ENCODE measurements around the gene NOC4L. TPM values are rescaled to one million over a fixed set of nuclear protein-coding genes. Genes with fewer than 3 reads are reported as not detected.

The NOC4L gene
- total RNA-seq, 3 donors from 2014 or later (not counting 1 experiment from before 2014, with no cell fraction given): 21.0 to 30.2 (median 21.7) TPM

DNA sequence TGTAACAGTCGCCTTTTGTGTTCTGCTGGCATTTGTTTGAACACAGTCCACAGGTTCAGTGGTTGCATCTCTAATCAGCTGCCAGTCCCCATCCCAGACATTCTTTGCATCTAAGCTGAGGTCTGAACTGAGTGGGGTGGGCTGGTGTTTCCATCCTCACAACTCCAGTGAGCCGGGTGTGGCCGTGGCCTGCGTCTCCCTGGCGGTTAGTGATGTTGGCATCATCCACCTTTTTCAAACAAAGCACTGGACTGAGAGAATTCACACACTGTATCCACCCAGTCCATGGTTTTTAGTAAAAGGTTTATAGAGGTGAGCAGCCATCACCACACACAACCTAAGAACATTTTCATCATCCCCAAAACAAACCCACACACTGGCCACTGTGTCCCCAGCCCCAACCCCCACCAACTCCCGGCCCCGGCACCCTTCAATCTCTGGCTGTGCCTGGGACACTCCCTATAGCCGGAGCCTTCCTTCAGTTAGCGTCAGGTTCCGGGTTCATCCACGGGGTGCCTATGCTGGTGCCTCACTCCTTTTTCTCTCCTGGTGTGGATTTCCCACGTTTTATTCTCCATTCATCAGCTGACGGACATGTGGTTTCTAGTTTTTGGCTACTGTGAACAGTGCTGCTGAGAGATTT lies 6.7 kb upstream of the NOC4L start:
- no peak overlapping the region for H3K27ac Mint-ChIP-seq
- WGBS (ENCODE audit: insufficient coverage): 94% methylated on average over 10 of the region's 13 CpGs
- TF ChIP-seq, protein P1, sequence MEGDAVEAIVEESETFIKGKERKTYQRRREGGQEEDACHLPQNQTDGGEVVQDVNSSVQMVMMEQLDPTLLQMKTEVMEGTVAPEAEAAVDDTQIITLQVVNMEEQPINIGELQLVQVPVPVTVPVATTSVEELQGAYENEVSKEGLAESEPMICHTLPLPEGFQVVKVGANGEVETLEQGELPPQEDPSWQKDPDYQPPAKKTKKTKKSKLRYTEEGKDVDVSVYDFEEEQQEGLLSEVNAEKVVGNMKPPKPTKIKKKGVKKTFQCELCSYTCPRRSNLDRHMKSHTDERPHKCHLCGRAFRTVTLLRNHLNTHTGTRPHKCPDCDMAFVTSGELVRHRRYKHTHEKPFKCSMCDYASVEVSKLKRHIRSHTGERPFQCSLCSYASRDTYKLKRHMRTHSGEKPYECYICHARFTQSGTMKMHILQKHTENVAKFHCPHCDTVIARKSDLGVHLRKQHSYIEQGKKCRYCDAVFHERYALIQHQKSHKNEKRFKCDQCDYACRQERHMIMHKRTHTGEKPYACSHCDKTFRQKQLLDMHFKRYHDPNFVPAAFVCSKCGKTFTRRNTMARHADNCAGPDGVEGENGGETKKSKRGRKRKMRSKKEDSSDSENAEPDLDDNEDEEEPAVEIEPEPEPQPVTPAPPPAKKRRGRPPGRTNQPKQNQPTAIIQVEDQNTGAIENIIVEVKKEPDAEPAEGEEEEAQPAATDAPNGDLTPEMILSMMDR (IDR thresholded peaks at IDR 0.05): no peak
- no peaks in the 10 kb centered on the region for H3K9me3 Mint-ChIP-seq
- H3K4me3 ChIP-seq (ENCODE audit: low read length): no peak overlapping the region
- no peak for ATAC-seq
- H3K36me3 Mint-ChIP-seq: no peaks in the 10 kb centered on the region
- H3K27me3 ChIP-seq (ENCODE audit: control insufficient read depth, insufficient read depth, low read length): no peaks in the 10 kb centered on the region
- peaks cover 36% of the 10 kb centered on the region for H3K36me3 ChIP-seq (ENCODE audit: control insufficient read depth, insufficient read depth, low read length)
- no peak overlapping the region for H3K27ac ChIP-seq (ENCODE audit: low read length)
- peaks cover 5% of the 10 kb centered on the region for H3K4me1 ChIP-seq (ENCODE audit: control insufficient read depth, insufficient read depth, low read length)
- no peaks in the 10 kb centered on the region for H3K27me3 Mint-ChIP-seq (ENCODE audit: low read depth in 2 of 2)
- intact Hi-C loops (cut with micrococcal nuclease): no loop called here
- no peak for DNase-seq
- H3K4me1 Mint-ChIP-seq: no peaks in the 10 kb centered on the region
- no peak overlapping the region for H3K4me3 Mint-ChIP-seq
- no peaks in the 10 kb centered on the region for H3K9me3 ChIP-seq (ENCODE audit: control insufficient read depth, insufficient read depth, low read length)

DNA sequence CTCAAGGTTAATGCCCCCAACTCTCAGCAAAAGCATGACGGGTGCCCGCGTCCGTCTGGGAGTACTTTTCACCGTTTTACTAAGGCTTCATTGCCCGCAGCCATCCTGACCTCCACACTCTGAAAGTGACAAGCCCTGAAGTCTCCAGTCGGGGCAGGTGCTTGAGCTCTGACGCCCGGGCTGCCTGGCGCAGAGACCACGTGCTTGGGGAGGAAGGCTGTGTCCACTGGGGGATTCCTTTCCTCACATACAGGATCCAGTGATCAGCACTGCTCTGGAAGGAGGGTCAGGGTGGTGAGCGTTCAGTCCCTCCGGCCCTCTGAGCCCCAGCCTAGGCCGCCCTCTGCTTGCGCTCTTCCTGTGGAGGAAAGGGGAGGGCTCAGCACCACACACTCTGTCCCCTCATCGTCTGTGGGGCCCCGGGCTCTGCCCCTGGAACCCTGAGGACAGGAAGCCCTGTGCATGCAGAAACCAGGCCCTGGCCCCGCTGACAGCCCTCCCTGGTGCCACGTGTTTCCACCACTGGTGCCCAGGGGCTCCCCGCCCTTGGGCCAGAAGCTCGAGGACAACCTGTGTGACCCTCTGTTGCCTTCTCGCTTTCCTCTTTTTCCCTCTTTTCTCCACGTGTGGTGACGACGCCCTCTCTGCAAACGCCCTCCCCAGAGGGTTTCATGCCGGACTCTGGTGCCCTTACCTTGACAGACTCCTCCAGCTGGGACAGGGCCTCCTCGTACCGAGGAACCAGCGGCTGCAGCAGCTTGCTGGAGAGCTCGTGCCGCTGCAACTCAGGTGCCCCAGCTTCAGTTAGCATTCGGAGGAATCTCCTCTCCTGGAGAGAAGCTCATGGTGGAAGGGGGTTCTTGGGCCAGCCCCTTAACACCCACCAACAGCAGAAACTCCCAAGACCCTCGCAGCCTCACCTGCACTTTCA lies 5.1 kb upstream of the NOC4L start:
- H3K36me3 ChIP-seq (ENCODE audit: control insufficient read depth, insufficient read depth, low read length): peaks cover 36% of the 10 kb centered on the region
- no peak for DNase-seq
- no peaks in the 10 kb centered on the region for H3K27me3 ChIP-seq (ENCODE audit: control insufficient read depth, insufficient read depth, low read length)
- H3K4me3 ChIP-seq (ENCODE audit: low read length): no peak overlapping the region
- Mint-ChIP-seq H3K9me3 (no peaks in the 10 kb centered on the region), H3K27ac (no peak overlapping the region), H3K4me1 (peaks cover 0 to 8% of the 10 kb centered on the region in 2 donors), H3K36me3 (no peaks in the 10 kb centered on the region), H3K4me3 (no peak overlapping the region), H3K27me3 (ENCODE audit: low read depth in 2 of 2) (no peaks in the 10 kb centered on the region)
- intact Hi-C loops (cut with micrococcal nuclease): no loop called here
- no peak overlapping the region for H3K27ac ChIP-seq (ENCODE audit: low read length)
- WGBS (ENCODE audit: insufficient coverage): 95% methylated on average over 34 of the region's 34 CpGs
- H3K4me1 ChIP-seq (ENCODE audit: control insufficient read depth, insufficient read depth, low read length): peaks cover 15% of the 10 kb centered on the region
- no peaks in the 10 kb centered on the region for H3K9me3 ChIP-seq (ENCODE audit: control insufficient read depth, insufficient read depth, low read length)
- no peak for ATAC-seq
- TF ChIP-seq, protein P1 (IDR thresholded peaks at IDR 0.05): no peak

DNA sequence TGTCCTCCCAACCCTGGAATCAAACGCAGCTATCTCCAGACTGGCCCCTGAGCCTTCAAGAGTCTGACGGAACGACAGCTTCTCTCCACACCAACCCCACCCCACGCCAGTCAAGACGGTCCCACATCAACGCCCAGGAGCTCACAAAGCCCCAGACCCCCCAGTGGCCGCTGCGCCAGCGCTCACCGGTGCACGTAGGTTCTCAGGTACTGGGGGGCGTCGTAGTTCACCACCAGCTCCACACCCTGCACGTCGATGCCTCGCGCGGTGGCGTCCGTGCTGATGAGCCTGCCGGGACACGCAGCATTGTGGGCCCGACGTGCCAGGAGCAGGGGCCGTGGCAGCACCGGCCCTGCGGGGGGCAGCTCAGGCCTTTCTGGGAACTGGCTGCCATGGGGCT lies 4.3 kb upstream of the NOC4L start:
- no peaks in the 10 kb centered on the region for H3K9me3 ChIP-seq (ENCODE audit: control insufficient read depth, insufficient read depth, low read length)
- H3K4me3 ChIP-seq (ENCODE audit: low read length): no peak overlapping the region
- H3K36me3 Mint-ChIP-seq: no peaks in the 10 kb centered on the region
- no peaks in the 10 kb centered on the region for H3K27me3 Mint-ChIP-seq (ENCODE audit: low read depth in 2 of 2)
- H3K27me3 ChIP-seq (ENCODE audit: control insufficient read depth, insufficient read depth, low read length): no peaks in the 10 kb centered on the region
- peak overlapping the region; percentile 28 for H3K4me3 Mint-ChIP-seq
- H3K36me3 ChIP-seq (ENCODE audit: control insufficient read depth, insufficient read depth, low read length): peaks cover 36% of the 10 kb centered on the region
- TF ChIP-seq, protein P1 (IDR thresholded peaks at IDR 0.05): no peak
- peaks cover 3 to 14% of the 10 kb centered on the region in 2 donors for H3K4me1 Mint-ChIP-seq
- peaks cover 18% of the 10 kb centered on the region for H3K4me1 ChIP-seq (ENCODE audit: control insufficient read depth, insufficient read depth, low read length)
- WGBS (ENCODE audit: insufficient coverage): 97% methylated on average over 27 of the region's 27 CpGs
- intact Hi-C loops (cut with micrococcal nuclease): no loop called here
- no peak overlapping the region for H3K27ac Mint-ChIP-seq
- ATAC-seq: no peak
- no peaks in the 10 kb centered on the region for H3K9me3 Mint-ChIP-seq
- no peak for DNase-seq
- H3K27ac ChIP-seq (ENCODE audit: low read length): no peak overlapping the region
